Astrocyte (in vitro differentiated cells and primary cell): ENCODE data around the gene RBPJL. TPM values are rescaled to one million over a fixed set of nuclear protein-coding genes. Genes with fewer than 3 reads are reported as not detected.

Experiments used
- DNase-seq: peaks from one replicate; pipeline ENCODE4 v3.0.0-alpha.2; 2010; ENCODE audit warnings: low read depth
- FAIRE-seq: peaks from 2 replicates; lab custom pipeline; 2011; peaks lifted over from hg19 to GRCh38; lab: Jason Lieb, UNC
- H2AFZ ChIP-seq: 2 replicates; pipeline ENCODE4 v1.6.0; 2012; ENCODE audit warnings: low read depth, low read length, inconsistent platforms
- H3K27ac ChIP-seq: 2 replicates; pipeline ENCODE4 v1.5.1; 2011; ENCODE audit warnings: low read depth, low read length, inconsistent platforms
- H3K27me3 ChIP-seq: 2 replicates; pipeline ENCODE4 v1.6.0; 2011; ENCODE audit warnings: low read length, inconsistent platforms; ENCODE audit not compliant: insufficient read depth
- H3K36me3 ChIP-seq: 2 replicates; pipeline ENCODE4 v1.5.1; 2011; ENCODE audit warnings: low read length, inconsistent platforms; ENCODE audit not compliant: insufficient read depth
- H3K4me1 ChIP-seq: 2 replicates; pipeline ENCODE4 v1.5.1; 2011; ENCODE audit warnings: low read length, inconsistent platforms; ENCODE audit not compliant: insufficient read depth
- H3K4me2 ChIP-seq: 2 replicates; pipeline ENCODE4 v1.6.0; 2012; ENCODE audit warnings: low read length, inconsistent platforms
- H3K4me3 ChIP-seq: 2 replicates; pipeline ENCODE4 v1.5.1; 2011; ENCODE audit warnings: low read depth, mild to moderate bottlenecking, low read length, inconsistent platforms; ENCODE audit not compliant: insufficient read depth
- H3K79me2 ChIP-seq: 2 replicates; pipeline ENCODE4 v1.6.0; 2012; ENCODE audit warnings: mild to moderate bottlenecking, low read length, inconsistent platforms; ENCODE audit not compliant: insufficient read depth
- H3K9ac ChIP-seq: 2 replicates; pipeline ENCODE4 v1.6.0; 2012; ENCODE audit warnings: mild to moderate bottlenecking, low read length, inconsistent platforms
- H3K9me3 ChIP-seq: 2 replicates; pipeline ENCODE4 v1.5.1; 2012; ENCODE audit warnings: low read depth, mild to moderate bottlenecking, low read length, inconsistent platforms; ENCODE audit not compliant: insufficient read depth
- H4K20me1 ChIP-seq: 2 replicates; pipeline ENCODE4 v1.6.0; 2012; ENCODE audit warnings: low read length, inconsistent platforms; ENCODE audit not compliant: insufficient read depth
- H3K27ac Mint-ChIP-seq: one replicate; pipeline ENCODE4 v1.8.0; 2021; ENCODE audit warnings: mild to moderate bottlenecking, mixed read lengths; ENCODE audit not compliant: unreplicated experiment
- H3K27me3 Mint-ChIP-seq: one replicate; pipeline ENCODE4 v1.8.0; 2021; ENCODE audit warnings: low read depth, mixed read lengths; ENCODE audit not compliant: unreplicated experiment
- H3K36me3 Mint-ChIP-seq: one replicate; pipeline ENCODE4 v1.8.0; 2021; ENCODE audit warnings: low read depth, mixed read lengths; ENCODE audit not compliant: unreplicated experiment
- H3K4me1 Mint-ChIP-seq: one replicate; pipeline ENCODE4 v1.8.0; 2021; ENCODE audit warnings: low read depth, mixed read lengths; ENCODE audit not compliant: unreplicated experiment
- H3K4me3 Mint-ChIP-seq: one replicate; pipeline ENCODE4 v1.8.0; 2021; ENCODE audit warnings: mild to moderate bottlenecking, moderate library complexity, mixed read lengths; ENCODE audit not compliant: unreplicated experiment
- H3K9me3 Mint-ChIP-seq: one replicate; pipeline ENCODE4 v1.8.0; 2021; ENCODE audit warnings: mild to moderate bottlenecking, mixed read lengths; ENCODE audit not compliant: unreplicated experiment
- EZH2 ChIP-seq: IDR thresholded peaks from 2 replicates; pipeline ENCODE4 v1.6.1; 2012; ENCODE audit warnings: mild to moderate bottlenecking, low read length, inconsistent platforms; ENCODE audit not compliant: insufficient read depth
- total RNA-seq: library from RNA; stranded (reverse); gene quantifications from 2 replicates; pipeline ENCODE4 v1.2.1, GENCODE V29; 2021
- TF ChIP-seq, protein P1 (sequence below): IDR thresholded peaks from 2 replicates; pipeline ENCODE4 v1.5.1; 2011; ENCODE audit warnings: low read depth, mild to moderate bottlenecking, inconsistent platforms, low read length, moderate library complexity; ENCODE audit not compliant: insufficient read depth

Gene RBPJL
- total RNA-seq, 1 donor from 2014 or later, result not detected

GRCh38 chr20:45318386-45318939, 11.8 kb downstream of the RBPJL start:
- Histone ChIP-seq H3K9me3 (no peaks in the 10 kb centered on the region), H3K4me1 (no peaks in the 10 kb centered on the region), H3K4me3 (no peak overlapping the region), H3K79me2 (no peaks in the 10 kb centered on the region), H3K27me3 (peaks cover 20% of the 10 kb centered on the region), H3K27ac (no peak overlapping the region), H3K4me2 (no peak overlapping the region), H4K20me1 (no peaks in the 10 kb centered on the region), H3K36me3 (no peaks in the 10 kb centered on the region), H2AFZ (no peak overlapping the region), H3K9ac (no peak overlapping the region)
- H3K27me3 Mint-ChIP-seq, result peaks cover 16% of the 10 kb centered on the region
- no peak overlapping the region for H3K27ac Mint-ChIP-seq
- DNase-seq, result no peak
- no peaks in the 10 kb centered on the region for H3K9me3 Mint-ChIP-seq
- H3K4me1 Mint-ChIP-seq, result no peaks in the 10 kb centered on the region
- H3K4me3 Mint-ChIP-seq, result no peak overlapping the region
- no peaks in the 10 kb centered on the region for H3K36me3 Mint-ChIP-seq
- TF ChIP-seq, protein P1, sequence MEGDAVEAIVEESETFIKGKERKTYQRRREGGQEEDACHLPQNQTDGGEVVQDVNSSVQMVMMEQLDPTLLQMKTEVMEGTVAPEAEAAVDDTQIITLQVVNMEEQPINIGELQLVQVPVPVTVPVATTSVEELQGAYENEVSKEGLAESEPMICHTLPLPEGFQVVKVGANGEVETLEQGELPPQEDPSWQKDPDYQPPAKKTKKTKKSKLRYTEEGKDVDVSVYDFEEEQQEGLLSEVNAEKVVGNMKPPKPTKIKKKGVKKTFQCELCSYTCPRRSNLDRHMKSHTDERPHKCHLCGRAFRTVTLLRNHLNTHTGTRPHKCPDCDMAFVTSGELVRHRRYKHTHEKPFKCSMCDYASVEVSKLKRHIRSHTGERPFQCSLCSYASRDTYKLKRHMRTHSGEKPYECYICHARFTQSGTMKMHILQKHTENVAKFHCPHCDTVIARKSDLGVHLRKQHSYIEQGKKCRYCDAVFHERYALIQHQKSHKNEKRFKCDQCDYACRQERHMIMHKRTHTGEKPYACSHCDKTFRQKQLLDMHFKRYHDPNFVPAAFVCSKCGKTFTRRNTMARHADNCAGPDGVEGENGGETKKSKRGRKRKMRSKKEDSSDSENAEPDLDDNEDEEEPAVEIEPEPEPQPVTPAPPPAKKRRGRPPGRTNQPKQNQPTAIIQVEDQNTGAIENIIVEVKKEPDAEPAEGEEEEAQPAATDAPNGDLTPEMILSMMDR, result no peak
- no peak for TF ChIP-seq EZH2
- no peak for FAIRE-seq

DNA sequence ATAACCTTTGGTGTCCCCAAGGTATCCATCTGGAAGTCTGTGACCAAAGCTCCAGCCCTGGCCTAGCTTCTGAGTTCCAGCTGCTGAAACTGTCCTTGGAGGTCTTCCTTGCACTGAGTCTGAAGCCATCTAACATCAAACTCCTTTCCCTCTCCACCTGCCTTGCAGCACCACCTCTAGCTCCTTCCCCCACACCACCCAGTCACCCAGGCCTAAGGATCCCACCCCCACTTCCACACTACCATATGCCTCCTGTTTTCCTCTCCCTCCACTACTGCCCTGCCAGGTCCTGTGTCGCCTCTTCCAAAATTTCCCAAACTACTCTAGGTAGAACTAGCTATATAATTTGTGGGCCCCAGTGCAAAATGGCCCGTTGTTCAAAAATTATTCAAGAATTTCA, 12.3 kb downstream of the RBPJL start:
- H3K4me3 ChIP-seq, result no peak overlapping the region
- no peaks in the 10 kb centered on the region for H3K4me1 Mint-ChIP-seq
- FAIRE-seq, result no peak
- no peaks in the 10 kb centered on the region for H3K9me3 ChIP-seq
- no peaks in the 10 kb centered on the region for H3K36me3 Mint-ChIP-seq
- peak overlapping the region; percentile 51 for H3K27ac Mint-ChIP-seq
- no peak overlapping the region for H3K27ac ChIP-seq
- H4K20me1 ChIP-seq, result no peaks in the 10 kb centered on the region
- TF ChIP-seq, protein P1, result no peak
- TF ChIP-seq EZH2, result no peak
- H3K4me1 ChIP-seq, result no peaks in the 10 kb centered on the region
- no peaks in the 10 kb centered on the region for H3K79me2 ChIP-seq
- H3K9me3 Mint-ChIP-seq, result no peaks in the 10 kb centered on the region
- H3K27me3 Mint-ChIP-seq, result peaks cover 11% of the 10 kb centered on the region
- H3K4me2 ChIP-seq, result no peak overlapping the region
- H3K27me3 ChIP-seq, result peaks cover 20% of the 10 kb centered on the region
- DNase-seq, result no peak
- H3K9ac ChIP-seq, result no peak overlapping the region
- no peak overlapping the region for H3K4me3 Mint-ChIP-seq
- H2AFZ ChIP-seq, result no peak overlapping the region
- H3K36me3 ChIP-seq, result no peaks in the 10 kb centered on the region

GRCh38 chr20:45320948-45321595, 14.4 kb downstream of the RBPJL start:
- Mint-ChIP-seq H3K27me3 (peaks cover 9% of the 10 kb centered on the region), H3K4me3 (no peak overlapping the region), H3K9me3 (no peaks in the 10 kb centered on the region), H3K4me1 (peaks cover 8% of the 10 kb centered on the region), H3K27ac (no peak overlapping the region), H3K36me3 (peaks cover 4% of the 10 kb centered on the region)
- FAIRE-seq (no peak), DNase-seq (no peak)
- no peak overlapping the region for H3K9ac ChIP-seq
- H3K36me3 ChIP-seq, result peaks cover 9% of the 10 kb centered on the region
- H3K4me1 ChIP-seq, result no peaks in the 10 kb centered on the region
- peaks cover 13% of the 10 kb centered on the region for H3K27me3 ChIP-seq
- no peak overlapping the region for H3K4me3 ChIP-seq
- peaks cover 8% of the 10 kb centered on the region for H4K20me1 ChIP-seq
- no peak overlapping the region for H3K4me2 ChIP-seq
- no peaks in the 10 kb centered on the region for H3K79me2 ChIP-seq
- no peak for TF ChIP-seq EZH2
- TF ChIP-seq, protein P1, result no peak
- no peak overlapping the region for H2AFZ ChIP-seq
- H3K9me3 ChIP-seq, result no peaks in the 10 kb centered on the region
- no peak overlapping the region for H3K27ac ChIP-seq
